NCI-H774 (cell line): Measurements from ENCODE around the gene PCED1B.
"Not testable (repeated sequence)": the region's sequence is repeated elsewhere in the genome, so short reads cannot be mapped to it uniquely, and the experiment has no call there.

Experiments used
- DNase-seq: peaks from one replicate; lab custom pipeline; 2025; lab: John Stamatoyannopoulos, UW

The PCED1B gene

GRCh38 chr12:47088021-47088944 is 8.9 kb downstream of the PCED1B start:
- peak; percentile 97 for DNase-seq

DNA sequence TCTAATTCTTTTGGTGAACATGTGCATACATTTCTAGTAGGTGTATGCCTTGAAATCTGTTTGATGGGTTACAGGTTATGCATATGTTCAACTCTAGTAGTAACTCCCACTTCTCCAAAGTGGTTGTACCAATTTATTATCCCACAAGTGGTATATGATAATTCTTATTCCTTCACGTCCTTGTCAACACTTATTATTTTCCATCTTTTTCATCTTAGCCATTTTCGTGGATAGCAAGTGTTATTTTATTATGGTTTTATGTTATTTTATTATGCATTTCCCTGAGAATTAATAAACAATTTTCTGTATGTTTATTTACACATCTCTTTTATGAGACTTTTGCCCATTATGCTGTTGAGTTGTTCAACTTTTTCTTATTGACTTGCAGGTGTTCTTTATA is 11.6 kb downstream of the PCED1B start:
- no peak for DNase-seq

- DNase-seq: peak; percentile 89
These were observed 15.4 kb downstream of the PCED1B start for GRCh38 chr12:47094804-47095203.

DNA sequence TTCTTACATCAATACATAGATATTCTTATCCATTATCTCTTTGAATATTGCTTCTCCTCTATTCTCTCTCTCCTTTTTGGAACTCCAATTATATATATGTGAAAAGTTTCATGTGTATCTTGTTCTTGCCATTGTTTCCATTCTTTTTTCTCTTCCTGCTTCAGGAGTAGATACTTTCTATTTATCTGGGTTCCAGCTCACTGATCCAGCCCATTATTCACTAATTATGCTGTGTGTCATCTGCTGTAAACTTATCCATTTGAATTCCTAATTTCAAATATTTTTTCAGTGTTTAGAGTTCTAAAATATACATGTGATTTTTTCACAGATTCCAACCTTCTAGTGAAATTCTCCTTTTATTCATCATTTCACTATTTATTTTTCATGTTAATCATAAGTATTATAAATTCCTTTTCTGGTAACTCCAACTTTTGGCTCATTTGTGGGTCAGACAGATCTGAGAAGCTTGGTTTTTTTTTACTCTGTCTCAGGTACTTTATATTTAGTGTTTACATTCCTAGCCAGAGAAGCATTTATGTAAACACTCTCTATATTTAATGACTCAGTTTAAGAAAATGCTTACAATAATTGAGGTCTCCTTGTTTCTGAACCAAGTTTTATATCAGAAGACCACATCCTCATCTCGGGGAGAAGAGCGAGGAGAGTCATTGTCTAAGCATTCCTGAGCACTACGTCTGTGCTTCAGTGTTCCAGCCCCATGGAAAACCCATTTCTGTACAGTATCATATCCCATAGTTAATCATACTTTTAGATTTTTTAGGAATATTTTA is 16.2 kb downstream of the PCED1B start:
- no peak for DNase-seq

DNA sequence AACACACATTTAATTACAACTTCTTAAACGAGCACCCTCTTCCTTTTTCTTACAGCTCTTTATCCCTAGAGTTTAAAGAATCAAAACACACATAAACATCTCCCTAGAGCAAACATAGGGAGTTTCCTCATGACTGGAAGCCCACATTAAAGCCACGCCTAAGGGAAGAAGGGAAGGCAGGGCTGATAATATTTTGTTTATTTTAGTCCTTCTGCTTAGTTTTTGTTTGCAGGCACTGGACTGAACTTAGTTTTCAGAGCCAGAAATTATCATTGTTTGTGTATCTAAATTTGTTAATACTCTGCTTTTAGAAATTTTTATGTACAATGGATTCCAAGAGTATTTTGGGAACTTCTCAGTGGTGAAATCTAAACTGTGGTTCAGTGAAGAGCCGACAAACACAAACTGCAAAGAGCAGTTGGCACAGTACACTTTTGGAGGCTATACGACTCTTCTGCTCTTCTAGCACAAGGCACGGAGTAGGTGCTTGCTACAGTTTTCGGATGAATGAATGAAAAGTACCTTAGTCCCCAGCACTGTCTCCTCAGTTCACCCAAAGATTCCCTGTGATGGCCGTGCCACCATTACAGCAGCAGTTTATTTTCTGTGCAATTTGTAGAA is 18.0 kb downstream of the PCED1B start:
- DNase-seq: peak; percentile 43

DNA sequence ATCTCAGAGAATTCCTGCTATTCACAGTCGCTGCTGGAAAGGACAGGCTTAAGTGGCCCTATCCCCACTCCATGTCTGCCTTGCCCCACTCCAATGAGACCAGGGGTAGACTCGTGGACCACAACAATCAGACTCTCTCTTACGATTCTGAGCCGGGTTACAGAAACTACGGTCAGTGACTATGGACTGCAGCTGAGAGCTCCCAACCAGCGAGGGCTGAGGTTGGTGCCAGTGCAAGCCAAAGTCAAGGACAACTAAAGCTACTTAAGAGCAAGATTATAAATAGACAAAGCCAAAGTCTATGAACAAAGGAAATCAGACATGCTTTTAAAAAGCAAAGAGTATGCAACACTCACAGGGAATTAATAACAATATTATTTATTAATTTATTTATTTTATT is 18.7 kb downstream of the PCED1B start:
- DNase-seq: no peak

- DNase-seq: no peak
These were observed 20.2 kb downstream of the PCED1B start for GRCh38 chr12:47099610-47100009.

DNA sequence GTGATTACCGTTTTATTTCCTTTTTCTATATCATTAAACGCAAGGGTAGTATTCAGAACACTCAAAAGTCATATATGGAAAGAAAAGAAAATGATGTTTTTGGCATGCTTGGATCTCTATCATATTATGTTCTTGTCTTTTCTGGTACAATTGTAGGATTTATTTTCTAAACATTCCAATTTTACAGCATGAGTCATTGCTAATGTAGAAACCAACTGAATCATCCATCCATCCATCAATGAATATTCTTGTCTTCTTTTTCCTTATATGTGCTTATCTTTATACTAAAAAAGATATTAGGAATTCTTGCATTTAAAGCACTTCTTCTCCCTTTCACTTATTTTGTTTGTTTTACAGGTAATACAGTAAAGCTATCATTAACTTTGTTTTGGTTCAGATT is 20.7 kb downstream of the PCED1B start:
- DNase-seq: no peak

GRCh38 chr12:47102406-47102805 is 23.0 kb downstream of the PCED1B start:
- DNase-seq: no peak

DNA sequence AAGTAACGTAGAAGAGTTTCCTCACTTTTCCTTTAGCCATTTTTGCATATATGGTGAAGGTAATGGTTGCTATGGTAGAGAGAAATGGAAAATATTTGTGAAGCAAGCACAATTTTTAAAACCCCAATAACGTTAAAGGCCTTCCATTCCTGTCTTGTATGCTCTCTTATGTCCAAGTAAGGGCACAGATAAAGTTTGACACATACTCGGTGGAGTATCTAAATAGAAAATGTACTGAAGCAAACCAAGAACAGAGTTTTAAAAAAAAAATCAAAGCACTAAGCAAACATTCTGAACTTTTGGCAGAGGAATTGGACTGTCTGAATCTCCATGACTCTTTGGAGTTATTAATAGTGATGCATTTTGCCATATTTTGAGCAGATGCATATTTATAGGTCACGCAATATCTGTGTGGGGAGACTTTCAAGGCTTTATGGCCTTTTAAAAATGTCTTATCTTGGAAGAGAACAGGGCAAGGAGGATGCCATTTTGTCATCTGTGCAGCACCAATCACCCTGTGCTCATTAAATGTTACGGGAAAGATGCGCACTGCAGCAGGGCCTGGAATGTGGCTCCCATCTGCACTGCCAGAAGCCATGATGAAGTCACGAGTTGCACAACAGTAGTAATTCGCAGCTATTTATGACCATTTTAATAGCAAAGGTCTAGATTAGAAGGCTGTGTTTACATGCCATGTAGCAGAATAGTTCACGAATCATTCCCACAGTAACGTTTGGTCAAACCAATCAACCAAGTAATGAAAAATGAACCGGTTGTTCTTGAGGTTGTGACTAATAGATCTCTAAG is 23.6 kb downstream of the PCED1B start:
- DNase-seq: no peak

DNA sequence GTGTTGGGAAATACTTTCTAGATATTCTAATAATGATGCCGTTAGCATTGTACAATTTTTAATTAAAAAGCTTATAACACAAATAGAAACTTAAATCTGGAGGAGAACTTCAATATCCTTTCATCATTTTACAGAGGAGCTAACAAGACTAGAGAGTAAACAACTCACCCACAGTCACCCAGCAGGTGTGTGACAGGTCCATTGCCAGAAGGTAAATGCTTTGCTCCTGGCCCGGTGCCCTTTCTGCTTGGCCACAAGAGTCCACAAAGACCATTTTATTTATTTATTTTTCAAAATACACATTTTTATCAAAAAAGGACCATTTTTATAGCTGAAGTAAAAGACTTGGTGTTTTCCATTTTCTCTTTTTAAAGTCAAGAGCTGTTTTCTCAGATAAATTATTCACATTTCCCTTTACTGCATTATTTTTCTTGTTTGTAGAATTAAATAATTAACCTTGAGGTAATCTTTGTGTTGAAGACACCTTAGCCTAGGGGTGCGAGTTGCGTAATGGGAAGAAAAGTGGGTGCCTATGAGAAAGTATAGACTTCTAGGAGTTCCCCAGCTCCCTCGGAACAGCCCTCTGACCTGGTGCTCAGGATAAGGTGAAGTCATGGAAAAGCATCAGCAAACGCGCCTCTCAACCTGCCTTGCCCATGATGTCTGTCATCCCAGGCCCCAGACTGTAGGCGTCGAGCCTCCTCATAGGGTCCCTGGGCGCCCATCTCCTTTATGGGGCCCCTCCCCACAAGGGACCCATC is 26.7 kb downstream of the PCED1B start:
- peak; percentile 74 for DNase-seq

DNA sequence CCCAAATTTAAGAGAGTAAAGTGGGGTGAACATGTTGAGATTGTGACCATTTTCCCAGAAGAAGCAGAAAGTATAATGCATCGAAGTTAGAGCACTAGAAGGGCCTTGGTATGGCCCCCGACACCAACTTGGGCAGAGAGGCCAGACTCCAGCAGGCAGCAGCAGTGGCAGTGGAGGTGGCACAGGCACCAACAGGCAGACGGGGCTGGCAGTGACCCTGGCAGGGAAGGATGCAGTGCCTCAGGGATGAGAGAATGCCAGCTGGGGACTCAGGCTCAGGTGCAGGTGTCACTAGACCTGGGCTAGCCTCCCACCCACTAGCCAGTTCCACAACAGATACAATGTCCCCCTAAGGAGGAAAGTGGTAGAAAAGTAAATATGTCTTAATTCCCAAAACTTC is 28.0 kb downstream of the PCED1B start:
- DNase-seq: no peak

DNA sequence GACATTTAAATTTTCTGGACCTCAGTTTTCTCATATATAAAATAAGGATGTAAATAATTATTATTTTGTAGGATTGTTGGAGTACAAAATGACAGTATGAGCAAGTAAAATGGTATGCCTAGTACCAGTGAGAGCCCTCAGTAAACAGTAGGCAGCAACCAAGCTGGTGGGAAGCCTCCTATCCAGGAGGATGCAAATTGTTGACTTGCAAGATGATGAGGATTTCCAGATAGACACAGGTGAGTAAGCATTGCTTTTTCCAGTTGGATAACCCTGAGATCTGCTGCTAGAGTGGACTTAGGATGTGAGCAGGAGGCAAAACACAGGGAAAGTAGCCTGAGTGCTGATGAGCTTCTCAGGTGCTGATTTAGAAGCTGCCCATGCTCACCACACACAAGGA is 28.5 kb downstream of the PCED1B start:
- DNase-seq: no peak

DNA sequence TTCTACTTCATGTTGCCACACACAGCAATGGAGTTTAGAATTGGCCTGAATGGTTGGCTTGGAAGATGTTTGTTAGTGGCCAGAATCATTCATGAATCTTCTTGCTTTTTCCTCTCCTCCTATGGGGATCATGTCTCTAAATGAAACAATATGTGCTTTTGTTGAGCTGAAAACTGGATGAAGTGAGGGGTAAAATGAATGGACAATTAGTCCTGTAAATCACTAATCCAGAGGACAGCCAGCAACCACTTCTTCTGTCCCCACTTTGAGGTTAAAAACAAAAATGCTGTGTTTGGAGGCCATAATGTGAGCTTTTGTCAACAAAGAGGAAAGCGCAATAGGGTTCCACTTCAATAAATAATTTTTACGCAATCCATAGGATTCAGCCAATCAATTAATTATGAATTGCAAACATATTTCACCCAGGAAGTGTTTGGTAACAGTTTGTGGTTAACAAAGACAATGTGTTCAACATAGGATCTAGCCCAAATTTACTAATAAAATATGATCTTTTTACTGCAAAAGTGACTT is 30.7 kb downstream of the PCED1B start:
- DNase-seq: no peak

DNA sequence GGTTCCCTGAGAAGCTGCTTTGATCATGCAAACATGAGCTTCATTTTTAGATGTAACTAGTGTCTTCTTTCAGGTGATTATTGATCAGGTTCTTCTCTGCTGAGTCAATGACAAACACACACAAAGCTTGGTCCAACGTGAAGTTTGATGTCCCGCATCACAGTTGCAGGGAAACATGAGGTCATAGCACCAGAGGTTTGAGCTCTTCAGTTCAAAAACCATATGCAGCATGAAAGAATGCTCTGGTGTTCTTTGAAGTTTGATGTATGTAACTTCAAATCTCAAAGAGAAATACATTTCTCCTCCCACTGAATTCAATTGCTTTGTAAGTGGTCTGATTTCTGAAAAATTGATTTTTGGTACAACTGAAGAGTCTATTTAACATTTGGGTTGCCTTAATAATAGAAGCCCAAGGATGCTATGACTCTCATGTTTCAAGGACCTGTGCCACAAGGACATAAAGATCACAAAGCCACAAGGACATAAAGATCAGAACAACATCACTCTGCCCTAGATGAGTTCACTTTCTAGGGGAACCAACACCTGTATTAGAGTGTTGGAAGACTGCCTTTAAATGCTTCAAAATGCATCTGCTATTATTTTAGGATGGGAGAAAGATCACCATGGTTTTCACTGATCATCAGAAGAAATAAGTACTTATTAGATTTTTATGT is 31.4 kb downstream of the PCED1B start:
- no peak for DNase-seq

GRCh38 chr12:47111392-47111778 is 32.0 kb downstream of the PCED1B start:
- no peak for DNase-seq

DNA sequence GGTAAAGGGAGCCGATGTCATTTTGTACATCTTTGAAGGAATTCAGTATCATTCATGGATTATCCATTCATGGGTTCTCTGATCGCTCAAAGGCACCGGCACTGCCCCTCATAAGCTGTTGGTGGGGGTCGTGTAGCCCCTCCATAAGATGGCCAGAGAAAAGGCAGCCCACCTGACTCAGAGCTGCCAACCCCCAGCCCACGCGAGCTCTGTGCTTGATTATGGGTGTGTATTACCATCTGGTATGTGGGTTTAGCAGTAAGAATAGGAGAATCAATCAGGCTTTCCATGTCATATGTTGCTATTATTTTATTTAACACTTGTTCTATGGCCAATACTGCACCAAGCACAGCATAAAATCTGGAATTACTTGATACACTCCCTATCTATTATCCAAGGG is 32.4 kb downstream of the PCED1B start:
- DNase-seq: no peak

GRCh38 chr12:47112679-47113078 is 33.3 kb downstream of the PCED1B start:
- DNase-seq: no peak

DNA sequence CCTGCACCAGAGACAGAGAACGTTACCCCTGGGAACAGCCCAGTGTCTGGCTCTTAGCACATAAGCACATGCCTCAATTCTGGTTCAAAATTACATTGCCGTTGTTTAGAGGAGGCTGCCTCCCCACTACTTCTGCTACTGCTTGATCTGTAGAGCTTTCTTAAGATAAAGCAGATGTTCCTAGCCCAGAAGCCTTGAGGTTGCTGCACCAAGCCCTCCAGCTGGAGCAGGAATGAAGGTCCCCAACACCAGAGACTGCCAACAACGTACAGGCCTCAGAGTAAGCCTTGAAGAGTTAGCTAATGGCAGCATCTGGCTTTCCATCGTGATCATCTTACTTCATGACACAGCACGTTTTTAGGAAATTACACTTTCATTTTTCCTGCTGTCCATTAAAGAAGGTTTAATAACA is 35.1 kb downstream of the PCED1B start:
- DNase-seq: no peak

DNA sequence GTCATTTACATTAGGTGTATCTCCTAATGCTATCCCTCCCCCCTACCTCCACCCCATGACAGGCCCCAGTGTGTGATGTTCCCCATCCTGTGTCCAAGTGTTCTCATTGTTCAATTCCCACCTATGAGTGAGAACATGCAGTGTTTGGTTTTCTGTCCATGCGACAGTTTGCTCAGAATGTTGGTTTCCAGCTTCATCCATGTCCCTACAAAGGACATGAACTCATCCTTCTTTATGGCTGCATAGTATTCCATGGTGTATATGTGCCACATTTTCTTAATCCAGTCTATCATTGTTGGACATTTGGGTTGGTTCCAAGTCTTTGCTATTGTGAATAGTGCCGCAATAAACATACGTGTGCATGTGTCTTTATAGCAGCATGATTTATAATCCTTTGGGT is 37.9 kb downstream of the PCED1B start:
- not testable (repeated sequence) for DNase-seq
